GM12878 (cell line): ENCODE results near the gene RAD51AP1. TPM values are rescaled to one million over a fixed set of nuclear protein-coding genes. Genes with fewer than 3 reads are reported as not detected.
"Not testable (repeated sequence)": the region's sequence is repeated elsewhere in the genome, so short reads cannot be mapped to it uniquely, and the experiment has no call there.

Source experiments
- ATAC-seq: fragments of 200-7000 bp; cut with Tn5 transposase; 3 replicates; pipeline ENCODE4 v1.9.1; 2020; ENCODE audit warnings: mild to moderate bottlenecking, moderate library complexity
- BruUV-seq: library from RNA; stranded (reverse); fragments of 400-500 nt; replicated peaks from 2 replicates; lab custom pipeline; 2021; lab: Mats Ljungman, UMichigan
- CTCF ChIA-PET: fragments of 300-600 bp; sonication (Branson Sonifier 250); formaldehyde crosslinking; extraction: SDS; loops from one replicate; lab custom pipeline; 2021; ENCODE audit warnings: inconsistent platforms; lab: Yijun Ruan, JAX
- POLR2A ChIA-PET: fragments of 350-600 bp; formaldehyde crosslinking; extraction: SDS; loops from one replicate; lab custom pipeline; 2021; ENCODE audit warnings: inconsistent platforms; lab: Charles Lee
- RAD21 ChIA-PET: fragments of 300-600 bp; sonication (Branson Sonifier 250); formaldehyde crosslinking; loops from one replicate; lab custom pipeline; 2023; ENCODE audit warnings: antibody characterized with exemption; ENCODE audit not compliant: unreplicated experiment; lab: Charles Lee
- SMC1A ChIA-PET: fragments of 300-600 bp; sonication (Branson Sonifier 250); formaldehyde crosslinking; loops from one replicate; lab custom pipeline; 2023; ENCODE audit not compliant: unreplicated experiment, uncharacterized antibody; lab: Charles Lee
- DNase-seq: peaks from one replicate; pipeline ENCODE4 v3.0.0-alpha.2; 2011; ENCODE audit warnings: low read depth, low spot score
- FAIRE-seq: peaks from 3 replicates; lab custom pipeline; 2011; peaks lifted over from hg19 to GRCh38; lab: Jason Lieb, UNC
- H2AFZ ChIP-seq: 2 replicates; pipeline ENCODE4 v1.6.0; 2011; ENCODE audit warnings: low read depth, low read length, control low read depth; ENCODE audit not compliant: control insufficient read depth
- H3K27ac ChIP-seq: 2 replicates; pipeline ENCODE4 v1.5.1; 2011; ENCODE audit warnings: control low read depth; ENCODE audit not compliant: control insufficient read depth, insufficient read depth
- H3K27me3 ChIP-seq, 2 experiments: replicated peaks in 1 of 2; 2 replicates each; pipeline versions ENCODE4 v1.6.0 to v1.6.1; 2011; ENCODE audit warnings: low read length in 1 of 2; ENCODE audit not compliant: control insufficient read depth in 2 of 2, insufficient read depth in 2 of 2
- H3K36me3 ChIP-seq, 2 experiments: 2 replicates each; pipeline ENCODE4 v1.5.1; 2011; ENCODE audit warnings: low read length in 1 of 2; ENCODE audit not compliant: control insufficient read depth in 2 of 2, insufficient read depth in 2 of 2
- H3K4me1 ChIP-seq: 2 replicates; pipeline ENCODE4 v1.6.1; 2011; ENCODE audit warnings: mild to moderate bottlenecking, low read length, moderate library complexity, mixed read lengths; ENCODE audit not compliant: control insufficient read depth, insufficient read depth
- H3K4me2 ChIP-seq: 2 replicates; pipeline ENCODE4 v1.6.0; 2011; ENCODE audit warnings: control low read depth; ENCODE audit not compliant: control insufficient read depth, insufficient read depth
- H3K4me3 ChIP-seq: fragments of 200-600 bp; sonication (generic); 2 replicates; pipeline ENCODE4 v1.5.1; 2016
- H3K79me2 ChIP-seq: 2 replicates; pipeline ENCODE4 v1.6.0; 2011; ENCODE audit warnings: low read length; ENCODE audit not compliant: control insufficient read depth, insufficient read depth
- H3K9ac ChIP-seq: 2 replicates; pipeline ENCODE4 v1.8.0; 2011; ENCODE audit warnings: low read length, control low read depth, mixed read lengths; ENCODE audit not compliant: control insufficient read depth, insufficient read depth
- H3K9me3 ChIP-seq: replicated peaks from 3 replicates; pipeline ENCODE4 v1.5.1; 2011; ENCODE audit warnings: mild to moderate bottlenecking, low read length; ENCODE audit not compliant: control insufficient read depth, insufficient read depth
- H4K20me1 ChIP-seq: 2 replicates; pipeline ENCODE4 v1.6.0; 2011; ENCODE audit not compliant: control insufficient read depth, insufficient read depth
- ESRRA ChIP-seq: IDR thresholded peaks from 2 replicates; pipeline ENCODE4 v1.6.1; 2012; ENCODE audit warnings: mild to moderate bottlenecking, low read length, improper control_type of control experiment
- EZH2 ChIP-seq: IDR thresholded peaks from 2 replicates; pipeline ENCODE4 v1.6.1; 2012; ENCODE audit warnings: low read depth, mild to moderate bottlenecking, control low read depth, inconsistent platforms, low read length, borderline replicate concordance; ENCODE audit not compliant: control insufficient read depth
- FOS ChIP-seq: IDR thresholded peaks from 3 replicates; pipeline ENCODE4 v1.6.1; 2011; ENCODE audit warnings: borderline replicate concordance; ENCODE audit not compliant: insufficient read length; ENCODE audit errors: extremely low read depth
- KDM1A ChIP-seq: fragments of 200-600 bp; sonication (generic); IDR thresholded peaks from 2 replicates; pipeline ENCODE4 v1.6.1; 2016; ENCODE audit warnings: borderline replicate concordance
- POU2F2 ChIP-seq: IDR thresholded peaks from 3 replicates; pipeline ENCODE4 v1.6.1; 2011; ENCODE audit warnings: low read depth, mild to moderate bottlenecking, low read length, borderline replicate concordance
- STAT1 ChIP-seq: fragments of 450-650 bp; conservative IDR thresholded peaks from 2 replicates; pipeline ENCODE4 v1.6.1; 2014; ENCODE audit warnings: antibody characterized with exemption, mild to moderate bottlenecking
- STAT3 ChIP-seq: IDR thresholded peaks from 2 replicates; pipeline ENCODE4 v1.6.1; 2011; ENCODE audit warnings: low read depth, low read length, improper control_type of control experiment
- TCF7 ChIP-seq: IDR thresholded peaks from 2 replicates; pipeline ENCODE4 v1.6.1; 2014; ENCODE audit warnings: antibody characterized with exemption, borderline replicate concordance
- WRNIP1 ChIP-seq: IDR thresholded peaks from 2 replicates; pipeline ENCODE4 v1.6.1; 2011; ENCODE audit warnings: low read depth, low read length, improper control_type of control experiment, borderline replicate concordance
- ZBTB11 ChIP-seq: fragments of 450-650 bp; formaldehyde crosslinking; IDR thresholded peaks from 2 replicates; pipeline ENCODE4 v1.5.0; 2022; ENCODE audit warnings: mild to moderate bottlenecking, missing genetic modification characterization
- WGBS: methylation state at CpG from one replicate; pipeline ENCODE4 v1.1.6; 2016; ENCODE audit warnings: low lambda C conversion rate; ENCODE audit not compliant: insufficient replicate concordance, insufficient coverage; ENCODE audit errors: missing lambda C conversion rate; 5-methylcytosine and 5-hydroxymethylcytosine counted together
- in situ Hi-C: fragments of 300-500 bp; cut with MboI; formaldehyde crosslinking; loops from 9 replicates; pipeline ENCODE4 v1.14.3; 2018; ENCODE audit warnings: mixed read lengths
- intact Hi-C: fragments of 100-400 bp; cut with micrococcal nuclease; formaldehyde crosslinking; loops from one replicate; pipeline ENCODE4 v1.14.2; 2022; ENCODE audit not compliant: unreplicated experiment
- polyA plus RNA-seq, 11 experiments: library from polyadenylated mRNA; depleted of rRNA in 4 of 11; unstranded in 6 of 11; stranded (reverse) in 5 of 11; fragments of >200 nt; fragmentation: Nextera tagmentation in 4 of 11; fragmentation: Illumina TruSeq in 1 of 11; extraction: Ambion mirVana in 4 of 11; extraction: Trizol in 1 of 11; gene quantifications; 1 replicate in 1 of 11; 2 replicates in 10 of 11; pipeline versions ENCODE4 v1.2.1 to v1.2.3, GENCODE V29; 2011 to 2016; ENCODE audit warnings: inconsistent platforms in 2 of 11, missing spikeins in 2 of 11, low read depth in 1 of 11
- total RNA-seq, 4 experiments: library from RNA; depleted of rRNA in 3 of 4; stranded (reverse); fragments of >200 nt in 3 of 4; fragmentation: Illumina TruSeq in 1 of 4; extraction: Trizol in 1 of 4; gene quantifications; 2 replicates each; pipeline versions ENCODE4 v1.2.1 to v1.2.3, GENCODE V29; 2013 to 2021
- TF ChIP-seq, protein P1 (sequence below): IDR thresholded peaks from 2 replicates; pipeline ENCODE4 v1.6.1; 2012; ENCODE audit warnings: low read length, inconsistent platforms

Gene RAD51AP1
- total and polyA plus RNA-seq, 10 of the 15 experiments (the other 5 are each of a cell fraction or from before 2014, with no cell fraction given), result 22.3 to 86.0 (median 50.9) TPM

DNA sequence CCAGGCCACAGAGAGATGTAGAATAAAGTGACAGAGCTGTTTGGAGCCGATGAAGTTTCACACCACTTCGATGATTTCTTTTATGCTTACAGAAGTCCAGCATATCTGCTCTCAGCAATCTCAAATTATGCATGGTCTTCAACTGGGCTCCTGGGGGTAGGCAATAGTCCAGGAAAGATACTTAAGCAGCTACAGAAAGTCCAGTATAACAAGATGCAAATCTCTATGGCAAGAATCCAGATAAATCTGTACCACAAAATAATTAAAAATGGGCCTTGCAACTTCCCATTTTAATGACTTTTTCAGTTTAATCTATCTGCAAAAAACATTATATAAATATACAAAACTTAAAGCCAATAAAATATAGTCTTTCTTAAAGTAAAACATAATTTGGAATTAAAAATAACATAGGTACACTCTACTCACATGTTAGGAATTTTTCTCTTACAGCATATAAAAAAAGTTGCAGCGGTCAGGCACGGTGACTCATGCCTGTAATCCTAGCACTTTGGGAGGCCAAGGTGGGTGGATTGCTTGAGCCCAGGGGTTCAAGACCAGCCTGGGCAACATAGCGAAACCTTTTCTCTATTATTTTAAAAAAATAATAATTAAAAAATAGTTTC is 20.5 kb upstream of the RAD51AP1 start:
- no peaks in the 10 kb centered on the region for H3K4me1 ChIP-seq
- in situ Hi-C loops, result no loop called here
- TF ChIP-seq EZH2 (no peak), POU2F2 (no peak), ESRRA (no peak), FOS (no peak), KDM1A (no peak), WRNIP1 (no peak), ZBTB11 (no peak), STAT1 (no peak), STAT3 (no peak), TCF7 (no peak)
- TF ChIP-seq, protein P1, sequence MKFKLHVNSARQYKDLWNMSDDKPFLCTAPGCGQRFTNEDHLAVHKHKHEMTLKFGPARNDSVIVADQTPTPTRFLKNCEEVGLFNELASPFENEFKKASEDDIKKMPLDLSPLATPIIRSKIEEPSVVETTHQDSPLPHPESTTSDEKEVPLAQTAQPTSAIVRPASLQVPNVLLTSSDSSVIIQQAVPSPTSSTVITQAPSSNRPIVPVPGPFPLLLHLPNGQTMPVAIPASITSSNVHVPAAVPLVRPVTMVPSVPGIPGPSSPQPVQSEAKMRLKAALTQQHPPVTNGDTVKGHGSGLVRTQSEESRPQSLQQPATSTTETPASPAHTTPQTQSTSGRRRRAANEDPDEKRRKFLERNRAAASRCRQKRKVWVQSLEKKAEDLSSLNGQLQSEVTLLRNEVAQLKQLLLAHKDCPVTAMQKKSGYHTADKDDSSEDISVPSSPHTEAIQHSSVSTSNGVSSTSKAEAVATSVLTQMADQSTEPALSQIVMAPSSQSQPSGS, result no peak
- TF ChIP-seq, all 136 proteins: peak for 0
- H3K27me3 ChIP-seq, result no peaks in the 10 kb centered on the region
- no peak overlapping the region for H3K9ac ChIP-seq
- ChIA-PET SMC1A (no interaction called here), CTCF (interaction anchor here (1.6 kb wide), 1 partner anchor 9 kb away, joined by 5 read pairs; no protein-coding TSS in a partner anchor), POLR2A (no interaction called here), RAD21 (interaction anchor here (0.7 kb wide), 1 partner anchor 14 kb away, joined by 3 read pairs; no protein-coding TSS in a partner anchor)
- H3K4me3 ChIP-seq, result no peak overlapping the region
- H3K9me3 ChIP-seq, result no peaks in the 10 kb centered on the region
- peaks cover 0 to 7% of the 10 kb centered on the region in 2 experiments; a peak in 2 of 4 replicates for H3K36me3 ChIP-seq
- intact Hi-C loops, result no loop called here
- no peak overlapping the region for H3K27ac ChIP-seq
- FAIRE-seq (no peak), ATAC-seq (no peak), DNase-seq (no peak)
- H4K20me1 ChIP-seq, result no peaks in the 10 kb centered on the region
- 98% methylated on average over 5 of the region's 5 CpGs for WGBS
- no peak overlapping the region for H2AFZ ChIP-seq
- no peaks in the 10 kb centered on the region for H3K79me2 ChIP-seq
- BruUV-seq, result no TSS peak
- no peak overlapping the region for H3K4me2 ChIP-seq

- H3K27ac ChIP-seq, H2AFZ ChIP-seq, BruUV-seq, H3K4me2 ChIP-seq, H3K4me1 ChIP-seq, DNase-seq, H3K9ac ChIP-seq, H3K36me3 ChIP-seq, H3K27me3 ChIP-seq, FAIRE-seq, H3K79me2 ChIP-seq, H4K20me1 ChIP-seq, in situ Hi-C loops, ATAC-seq, H3K9me3 ChIP-seq, RAD21 ChIA-PET, H3K4me3 ChIP-seq, SMC1A ChIA-PET: not testable (repeated sequence)
- ChIA-PET POLR2A (interaction anchor here (0.7 kb wide), 1 partner anchor 251 kb away, joined by 4 read pairs; no protein-coding TSS in a partner anchor), CTCF (interaction anchor here (4.8 kb wide), 1 partner anchor 102 kb away, joined by 28 read pairs; no protein-coding TSS in a partner anchor)
- intact Hi-C loops, result loop anchor here (10.0 kb wide), 2 partner anchors 529 to 559 kb away; no protein-coding TSS in a partner anchor
- 97% methylated on average over 7 of the region's 7 CpGs for WGBS
Observed at GRCh38 chr12:4523443-4523842, 15.2 kb upstream of the RAD51AP1 start.
